ENCODE results near the gene WBP4.

WBP4 gene

DNA sequence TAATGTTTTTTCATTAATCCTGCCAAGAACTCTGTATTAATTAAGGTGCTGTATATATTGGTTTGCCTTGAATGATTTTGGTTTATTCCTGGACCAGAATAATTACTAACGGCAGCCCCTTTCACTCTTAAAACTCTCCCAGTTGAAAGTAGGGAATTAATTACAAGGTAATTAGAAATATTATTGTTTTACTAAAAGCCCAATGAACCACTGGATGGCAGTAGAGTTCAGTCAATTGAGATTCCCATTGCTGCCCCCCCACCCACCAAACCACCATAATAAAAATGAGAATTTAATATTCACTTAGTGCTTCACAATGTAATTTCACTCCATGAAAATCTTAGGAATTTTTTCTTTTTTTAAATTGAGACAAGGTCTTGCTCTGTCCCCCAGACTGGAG, 13.7 kb downstream of the WBP4 start:
- H3K4me2 ChIP-seq (ENCODE audit: low read depth, low read length, poor library complexity, severe bottlenecking): no peak overlapping the region
- peak; percentile 71 for TF ChIP-seq CTCF (conservative IDR thresholded peaks at IDR 0.05; ENCODE audit: low read length)
- no peak for TF ChIP-seq EZH2phosphoT487 (IDR thresholded peaks at IDR 0.05; ENCODE audit: borderline replicate concordance)
- H3K9me3 ChIP-seq (ENCODE audit: insufficient read depth, low read depth, low read length): no peaks in the 10 kb centered on the region
- H3K79me2 ChIP-seq (ENCODE audit: insufficient read depth, low read length): no peaks in the 10 kb centered on the region
- H4K20me1 ChIP-seq (ENCODE audit: insufficient read depth, low read length, poor library complexity, severe bottlenecking): no peaks in the 10 kb centered on the region
- no peaks in the 10 kb centered on the region for H3K4me1 ChIP-seq (ENCODE audit: insufficient read depth, low read length, poor library complexity, severe bottlenecking)
- no peak overlapping the region for H2AFZ ChIP-seq (ENCODE audit: low read length)
- no peaks in the 10 kb centered on the region for H3K9me2 ChIP-seq (replicated peaks; ENCODE audit: low read depth, low read length)
- H3K27me3 ChIP-seq (ENCODE audit: insufficient read depth, low read length, poor library complexity, severe bottlenecking): no peaks in the 10 kb centered on the region
- peaks cover 41% of the 10 kb centered on the region; the same call in 1 of the 2 replicates for H3K36me3 ChIP-seq (ENCODE audit: insufficient read depth, low read length)
- no peak overlapping the region for H3K4me3 ChIP-seq (ENCODE audit: low read length, poor library complexity, severe bottlenecking)
- no peak overlapping the region for H3K9ac ChIP-seq (ENCODE audit: low read depth, low read length, poor library complexity, severe bottlenecking)
- no peaks in the 10 kb centered on the region for H3F3A ChIP-seq (ENCODE audit: low read depth)

DNA sequence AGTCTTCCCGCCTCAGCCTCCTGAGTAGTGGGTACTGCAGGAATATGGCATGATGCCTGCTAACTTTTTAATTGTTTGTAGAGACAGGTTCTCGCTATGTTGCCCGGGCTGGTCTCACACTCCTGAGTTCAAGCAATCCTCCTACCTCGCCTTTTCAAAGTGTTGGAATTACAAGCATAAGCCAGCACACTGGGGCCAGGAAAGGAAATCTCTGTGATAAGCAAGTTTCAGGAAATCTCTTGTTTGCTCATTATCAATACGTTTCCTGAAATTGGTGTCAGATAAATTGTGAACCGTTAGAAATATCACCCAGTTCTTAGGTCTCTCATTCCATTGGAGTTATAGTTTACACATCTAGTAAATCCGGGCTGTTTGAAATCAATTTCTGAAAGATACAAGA, 14.2 kb downstream of the WBP4 start:
- no peak overlapping the region for H3K9ac ChIP-seq (ENCODE audit: low read depth, low read length, poor library complexity, severe bottlenecking)
- TF ChIP-seq EZH2phosphoT487 (IDR thresholded peaks at IDR 0.05; ENCODE audit: borderline replicate concordance) (no peak), CTCF (conservative IDR thresholded peaks at IDR 0.05; ENCODE audit: low read length) (no peak)
- no peak overlapping the region for H2AFZ ChIP-seq (ENCODE audit: low read length)
- no peaks in the 10 kb centered on the region for H3K79me2 ChIP-seq (ENCODE audit: insufficient read depth, low read length)
- H3K9me2 ChIP-seq (replicated peaks; ENCODE audit: low read depth, low read length): no peaks in the 10 kb centered on the region
- H3K4me3 ChIP-seq (ENCODE audit: low read length, poor library complexity, severe bottlenecking): no peak overlapping the region
- H4K20me1 ChIP-seq (ENCODE audit: insufficient read depth, low read length, poor library complexity, severe bottlenecking): no peaks in the 10 kb centered on the region
- no peaks in the 10 kb centered on the region for H3F3A ChIP-seq (ENCODE audit: low read depth)
- H3K27me3 ChIP-seq (ENCODE audit: insufficient read depth, low read length, poor library complexity, severe bottlenecking): no peaks in the 10 kb centered on the region
- no peaks in the 10 kb centered on the region for H3K9me3 ChIP-seq (ENCODE audit: insufficient read depth, low read depth, low read length)
- no peak overlapping the region for H3K4me2 ChIP-seq (ENCODE audit: low read depth, low read length, poor library complexity, severe bottlenecking)
- peaks cover 36% of the 10 kb centered on the region; the same call in 1 of the 2 replicates for H3K36me3 ChIP-seq (ENCODE audit: insufficient read depth, low read length)
- H3K4me1 ChIP-seq (ENCODE audit: insufficient read depth, low read length, poor library complexity, severe bottlenecking): no peaks in the 10 kb centered on the region

DNA sequence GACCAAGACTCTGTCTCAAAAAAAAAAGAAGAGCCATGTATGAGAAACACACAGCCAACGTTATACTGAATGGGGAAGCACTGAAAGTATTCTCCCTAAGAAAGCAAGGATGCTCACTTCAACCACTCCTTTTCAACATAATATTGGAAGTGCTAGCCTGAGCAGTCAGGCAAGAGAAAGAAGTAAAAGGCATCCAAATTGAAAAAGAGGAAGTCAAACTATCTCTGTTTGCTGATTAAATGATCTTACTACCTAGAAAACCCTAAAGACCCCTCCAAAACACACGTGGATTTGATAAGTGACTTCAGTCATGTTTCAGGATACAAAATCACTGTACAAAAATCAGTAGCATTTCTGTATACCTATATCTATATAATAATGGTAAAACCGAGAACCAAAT, 16.2 kb downstream of the WBP4 start:
- H3K4me3 ChIP-seq (ENCODE audit: low read length, poor library complexity, severe bottlenecking): no peak overlapping the region
- no peaks in the 10 kb centered on the region for H3K4me1 ChIP-seq (ENCODE audit: insufficient read depth, low read length, poor library complexity, severe bottlenecking)
- TF ChIP-seq CTCF (conservative IDR thresholded peaks at IDR 0.05; ENCODE audit: low read length) (no peak), EZH2phosphoT487 (IDR thresholded peaks at IDR 0.05; ENCODE audit: borderline replicate concordance) (no peak)
- peaks cover 18% of the 10 kb centered on the region; the same call in 1 of the 2 replicates for H3K36me3 ChIP-seq (ENCODE audit: insufficient read depth, low read length)
- H2AFZ ChIP-seq (ENCODE audit: low read length): no peak overlapping the region
- H3K4me2 ChIP-seq (ENCODE audit: low read depth, low read length, poor library complexity, severe bottlenecking): no peak overlapping the region
- H3K79me2 ChIP-seq (ENCODE audit: insufficient read depth, low read length): no peaks in the 10 kb centered on the region
- no peaks in the 10 kb centered on the region for H3F3A ChIP-seq (ENCODE audit: low read depth)
- no peaks in the 10 kb centered on the region for H4K20me1 ChIP-seq (ENCODE audit: insufficient read depth, low read length, poor library complexity, severe bottlenecking)
- no peaks in the 10 kb centered on the region for H3K9me2 ChIP-seq (replicated peaks; ENCODE audit: low read depth, low read length)
- H3K9ac ChIP-seq (ENCODE audit: low read depth, low read length, poor library complexity, severe bottlenecking): no peak overlapping the region
- no peaks in the 10 kb centered on the region for H3K9me3 ChIP-seq (ENCODE audit: insufficient read depth, low read depth, low read length)
- no peaks in the 10 kb centered on the region for H3K27me3 ChIP-seq (ENCODE audit: insufficient read depth, low read length, poor library complexity, severe bottlenecking)

Data from Loucy (cell line).